CD4-positive, alpha-beta T cell (primary cell): ENCODE data around the gene ARHGEF6. TPM values are rescaled to one million over a fixed set of nuclear protein-coding genes. Genes with fewer than 3 reads are reported as not detected.

Experiments used
- ATAC-seq: fragments of 200-7000 bp; cut with Tn5 transposase; one replicate; pipeline ENCODE4 v1.10.0; 2022; ENCODE audit warnings: mild to moderate bottlenecking; ENCODE audit not compliant: poor library complexity
- CTCF ChIA-PET: fragments of 350-600 bp; sonication (Branson Sonifier 250); formaldehyde crosslinking; loops from one replicate; lab custom pipeline; 2021; ENCODE audit warnings: antibody characterized with exemption, inconsistent platforms; lab: Charles Lee
- POLR2A ChIA-PET: fragments of 350-600 bp; sonication (Branson Sonifier 250); formaldehyde crosslinking; loops from one replicate; lab custom pipeline; 2021; ENCODE audit warnings: antibody characterized with exemption, inconsistent platforms; lab: Charles Lee
- DNase-seq, 14 experiments: peaks; one replicate each; pipeline ENCODE4 v3.0.0-alpha.2; 2013 to 2020; ENCODE audit warnings: mixed read lengths in 2 of 14
- H3K27ac ChIP-seq, 2 donors: one replicate each; pipeline versions ENCODE4 v1.5.1 to v1.7.0; 2013; ENCODE audit warnings: low read length in 2 of 2, low read depth in 1 of 2, mild to moderate bottlenecking in 1 of 2
- H3K27me3 ChIP-seq, 2 experiments: 1 replicate in 1 of 2; 2 replicates in 1 of 2; pipeline versions ENCODE4 v1.6.1 to v1.7.0; 2013; ENCODE audit warnings: low read length in 2 of 2, control low read depth in 1 of 2, mild to moderate bottlenecking in 1 of 2, moderate library complexity in 1 of 2; ENCODE audit not compliant: insufficient read depth in 2 of 2, control insufficient read depth in 1 of 2
- H3K36me3 ChIP-seq: one replicate; pipeline ENCODE4 v1.6.1; 2013; ENCODE audit warnings: low read length, control low read depth; ENCODE audit not compliant: insufficient read depth
- H3K4me1 ChIP-seq: one replicate; pipeline ENCODE4 v1.6.1; 2013; ENCODE audit warnings: low read length, control low read depth; ENCODE audit not compliant: insufficient read depth
- H3K4me3 ChIP-seq: one replicate; pipeline ENCODE4 v1.5.1; 2013; ENCODE audit warnings: mild to moderate bottlenecking, low read length, moderate library complexity
- H3K9me3 ChIP-seq, 2 experiments: 1 replicate in 1 of 2; 2 replicates in 1 of 2; pipeline versions ENCODE4 v1.6.1 to v1.7.0; 2013; ENCODE audit warnings: low read length in 2 of 2, mild to moderate bottlenecking in 2 of 2, control low read depth in 1 of 2, moderate library complexity in 1 of 2; ENCODE audit not compliant: control insufficient read depth in 1 of 2, insufficient read depth in 1 of 2
- H3K27ac Mint-ChIP-seq: one replicate; pipeline ENCODE4 v1.8.0; 2020; ENCODE audit warnings: mixed read lengths
- H3K27me3 Mint-ChIP-seq: one replicate; pipeline ENCODE4 v1.8.0; 2021; ENCODE audit warnings: mixed read lengths
- H3K36me3 Mint-ChIP-seq: one replicate; pipeline ENCODE4 v1.8.0; 2021; ENCODE audit warnings: low read depth, mixed read lengths
- H3K4me1 Mint-ChIP-seq: one replicate; pipeline ENCODE4 v1.8.0; 2021; ENCODE audit warnings: low read depth, mixed read lengths
- H3K4me3 Mint-ChIP-seq: one replicate; pipeline ENCODE4 v1.8.0; 2020; ENCODE audit warnings: mild to moderate bottlenecking, mixed read lengths
- H3K9me3 Mint-ChIP-seq: one replicate; pipeline ENCODE4 v1.8.0; 2020; ENCODE audit warnings: mixed read lengths
- CTCF ChIP-seq: fragments of 200-600 bp; IDR thresholded peaks from one replicate; pipeline ENCODE4 v1.8.0; 2022; ENCODE audit warnings: antibody characterized with exemption, mild to moderate bottlenecking
- intact Hi-C, 2 experiments: fragments of 100-400 bp; cut with DNase I in 1 of 2; cut with micrococcal nuclease in 1 of 2; formaldehyde crosslinking; loops; one replicate each; pipeline versions ENCODE4 v1.15.1 to v1.9.0; 2023 to 2025; cut with DNase I, micrococcal nuclease
- total RNA-seq, 174 experiments: library from RNA in 2 of 174; stranded (reverse) in 2 of 174; gene quantifications; one replicate each; pipeline ENCODE4 v1.2.3 and lab custom pipeline; 2021 to 2026

The ARHGEF6 gene
- total RNA-seq, 2 experiments from 2014 or later: 43.3 to 45.3 TPM

- H3K9me3 ChIP-seq: no peaks in the 10 kb centered on the region
- Mint-ChIP-seq H3K27ac (peak overlapping the region; percentile 54), H3K27me3 (no peaks in the 10 kb centered on the region), H3K4me3 (no peak overlapping the region), H3K4me1 (peaks cover 65% of the 10 kb centered on the region), H3K36me3 (peaks cover 29% of the 10 kb centered on the region), H3K9me3 (no peaks in the 10 kb centered on the region)
- DNase-seq: peak in 3 of 14 experiments; percentile 29 to 37 (median 35)
- CTCF ChIA-PET: no interaction called here
- TF ChIP-seq CTCF: no peak
- intact Hi-C loops: loop anchor here (10.0 kb wide), 2 partner anchors 45 to 115 kb away; no protein-coding TSS in a partner anchor
- peaks cover 4% of the 10 kb centered on the region for H3K36me3 ChIP-seq
- POLR2A ChIA-PET: no interaction called here
- no peak overlapping the region for H3K27ac ChIP-seq
- no peaks in the 10 kb centered on the region for H3K27me3 ChIP-seq
- no peak overlapping the region for H3K4me3 ChIP-seq
- H3K4me1 ChIP-seq: peaks cover 30% of the 10 kb centered on the region
- ATAC-seq: peak; percentile 56
Measured at GRCh38 chrX:136759968-136760367, 20.8 kb downstream of the ARHGEF6 start.

- no peaks in the 10 kb centered on the region for H3K36me3 ChIP-seq
- CTCF ChIA-PET: no interaction called here
- H3K9me3 ChIP-seq: no peaks in the 10 kb centered on the region
- DNase-seq: no peak
- H3K4me3 ChIP-seq: no peak overlapping the region
- no peak overlapping the region for H3K4me3 Mint-ChIP-seq
- no peak overlapping the region for H3K27ac ChIP-seq
- H3K27ac Mint-ChIP-seq: peak overlapping the region; percentile 53
- no peaks in the 10 kb centered on the region for H3K27me3 Mint-ChIP-seq
- peaks cover 33% of the 10 kb centered on the region for H3K36me3 Mint-ChIP-seq
- no peaks in the 10 kb centered on the region for H3K9me3 Mint-ChIP-seq
- no peaks in the 10 kb centered on the region for H3K27me3 ChIP-seq
- peaks cover 83% of the 10 kb centered on the region for H3K4me1 Mint-ChIP-seq
- peaks cover 29% of the 10 kb centered on the region for H3K4me1 ChIP-seq
- POLR2A ChIA-PET: no interaction called here
- no peak for ATAC-seq
- intact Hi-C loops: no loop called here
- TF ChIP-seq CTCF: no peak
Measured at GRCh38 chrX:136755411-136755810, 25.3 kb downstream of the ARHGEF6 start.

- ChIA-PET CTCF (interaction anchor here (0.7 kb wide), 1 partner anchor 125 kb away, joined by 3 read pairs; no protein-coding TSS in a partner anchor), POLR2A (no interaction called here)
- intact Hi-C loops: no loop called here
- H3K36me3 Mint-ChIP-seq: peaks cover 26% of the 10 kb centered on the region
- no peaks in the 10 kb centered on the region for H3K9me3 ChIP-seq
- no peaks in the 10 kb centered on the region for H3K36me3 ChIP-seq
- DNase-seq (peak in 10 of 14 experiments; percentile 7 to 55 (median 32)), ATAC-seq (peak; percentile 90)
- peaks cover 83% of the 10 kb centered on the region for H3K4me1 Mint-ChIP-seq
- no peaks in the 10 kb centered on the region for H3K27me3 ChIP-seq
- H3K27me3 Mint-ChIP-seq: no peaks in the 10 kb centered on the region
- no peak overlapping the region for H3K27ac ChIP-seq
- no peak overlapping the region for H3K4me3 ChIP-seq
- peaks cover 24% of the 10 kb centered on the region for H3K4me1 ChIP-seq
- no peaks in the 10 kb centered on the region for H3K9me3 Mint-ChIP-seq
- no peak for TF ChIP-seq CTCF
- H3K4me3 Mint-ChIP-seq: no peak overlapping the region
- peak overlapping the region; percentile 69 for H3K27ac Mint-ChIP-seq
Measured at GRCh38 chrX:136754651-136755050, 26.1 kb downstream of the ARHGEF6 start.
